ENCODE data around the gene NDUFAF8.

Gene NDUFAF8

DNA sequence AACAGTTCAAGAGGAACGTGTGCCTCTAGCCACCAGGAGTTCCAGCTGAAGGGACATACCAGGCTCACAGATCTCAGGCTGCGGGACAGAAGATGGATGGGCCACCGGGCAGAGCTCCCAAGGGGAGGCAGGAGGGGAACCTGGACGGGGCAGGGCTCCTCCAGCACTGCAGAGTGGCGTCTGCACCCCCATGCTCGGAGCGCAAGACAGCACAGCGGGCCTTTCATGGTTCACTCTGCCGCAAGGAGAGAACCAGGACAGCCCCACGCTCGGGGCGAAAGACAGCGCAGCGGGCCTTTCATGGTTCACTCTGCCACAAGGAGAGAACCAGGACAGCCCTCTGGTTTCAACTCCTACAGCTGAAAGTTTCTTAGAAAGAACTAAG lies 35.3 kb downstream of the NDUFAF8 start:
- Histone ChIP-seq H3K4me1 (ENCODE audit: low read depth, poor library complexity, severe bottlenecking) (no peaks in the 10 kb centered on the region), H3K4me2 (no peak overlapping the region), H2AFZ (ENCODE audit: low read depth) (no peak overlapping the region), H3K27me3 (ENCODE audit: insufficient read depth, low read depth) (no peaks in the 10 kb centered on the region), H3K27ac (no peak overlapping the region), H3K79me2 (ENCODE audit: insufficient read depth, low read depth) (no peaks in the 10 kb centered on the region), H3K36me3 (ENCODE audit: insufficient read depth) (no peaks in the 10 kb centered on the region), H3K4me3 (IDR thresholded peaks at IDR 0.05; ENCODE audit: insufficient read depth, low read depth, low read length) (no peak overlapping the region), H4K20me1 (ENCODE audit: insufficient read depth) (no peaks in the 10 kb centered on the region), H3K9ac (no peak overlapping the region)
- TF ChIP-seq, protein P1, sequence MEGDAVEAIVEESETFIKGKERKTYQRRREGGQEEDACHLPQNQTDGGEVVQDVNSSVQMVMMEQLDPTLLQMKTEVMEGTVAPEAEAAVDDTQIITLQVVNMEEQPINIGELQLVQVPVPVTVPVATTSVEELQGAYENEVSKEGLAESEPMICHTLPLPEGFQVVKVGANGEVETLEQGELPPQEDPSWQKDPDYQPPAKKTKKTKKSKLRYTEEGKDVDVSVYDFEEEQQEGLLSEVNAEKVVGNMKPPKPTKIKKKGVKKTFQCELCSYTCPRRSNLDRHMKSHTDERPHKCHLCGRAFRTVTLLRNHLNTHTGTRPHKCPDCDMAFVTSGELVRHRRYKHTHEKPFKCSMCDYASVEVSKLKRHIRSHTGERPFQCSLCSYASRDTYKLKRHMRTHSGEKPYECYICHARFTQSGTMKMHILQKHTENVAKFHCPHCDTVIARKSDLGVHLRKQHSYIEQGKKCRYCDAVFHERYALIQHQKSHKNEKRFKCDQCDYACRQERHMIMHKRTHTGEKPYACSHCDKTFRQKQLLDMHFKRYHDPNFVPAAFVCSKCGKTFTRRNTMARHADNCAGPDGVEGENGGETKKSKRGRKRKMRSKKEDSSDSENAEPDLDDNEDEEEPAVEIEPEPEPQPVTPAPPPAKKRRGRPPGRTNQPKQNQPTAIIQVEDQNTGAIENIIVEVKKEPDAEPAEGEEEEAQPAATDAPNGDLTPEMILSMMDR (conservative IDR thresholded peaks at IDR 0.05; ENCODE audit: low read depth, low read length), result no peak

DNA sequence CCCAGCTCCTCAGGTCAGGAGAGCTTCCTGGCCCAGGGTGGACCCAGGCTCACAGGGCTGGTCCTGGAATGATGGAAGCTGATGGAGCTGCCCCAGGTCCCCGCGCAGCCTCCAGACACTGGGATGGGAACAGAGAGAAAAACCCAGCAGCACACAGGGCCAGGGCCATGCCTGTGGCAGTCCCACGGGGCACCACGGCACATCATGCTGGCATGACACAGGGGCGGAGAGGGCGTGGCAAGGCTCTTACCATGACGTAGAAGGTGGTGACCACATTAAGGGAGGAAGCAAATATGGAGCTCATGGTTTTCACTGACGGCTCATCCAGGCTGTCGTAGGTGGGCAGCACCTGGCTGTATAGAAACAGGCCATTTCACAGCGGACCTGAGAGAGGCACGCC lies 37.7 kb downstream of the NDUFAF8 start:
- Histone ChIP-seq H3K4me2 (no peak overlapping the region), H3K27ac (no peak overlapping the region), H3K4me1 (ENCODE audit: low read depth, poor library complexity, severe bottlenecking) (no peaks in the 10 kb centered on the region), H2AFZ (ENCODE audit: low read depth) (no peak overlapping the region), H4K20me1 (ENCODE audit: insufficient read depth) (no peaks in the 10 kb centered on the region), H3K4me3 (IDR thresholded peaks at IDR 0.05; ENCODE audit: insufficient read depth, low read depth, low read length) (no peak overlapping the region), H3K27me3 (ENCODE audit: insufficient read depth, low read depth) (no peaks in the 10 kb centered on the region), H3K36me3 (ENCODE audit: insufficient read depth) (no peaks in the 10 kb centered on the region), H3K79me2 (ENCODE audit: insufficient read depth, low read depth) (no peaks in the 10 kb centered on the region), H3K9ac (no peak overlapping the region)
- TF ChIP-seq, protein P1 (conservative IDR thresholded peaks at IDR 0.05; ENCODE audit: low read depth, low read length), result no peak

DNA sequence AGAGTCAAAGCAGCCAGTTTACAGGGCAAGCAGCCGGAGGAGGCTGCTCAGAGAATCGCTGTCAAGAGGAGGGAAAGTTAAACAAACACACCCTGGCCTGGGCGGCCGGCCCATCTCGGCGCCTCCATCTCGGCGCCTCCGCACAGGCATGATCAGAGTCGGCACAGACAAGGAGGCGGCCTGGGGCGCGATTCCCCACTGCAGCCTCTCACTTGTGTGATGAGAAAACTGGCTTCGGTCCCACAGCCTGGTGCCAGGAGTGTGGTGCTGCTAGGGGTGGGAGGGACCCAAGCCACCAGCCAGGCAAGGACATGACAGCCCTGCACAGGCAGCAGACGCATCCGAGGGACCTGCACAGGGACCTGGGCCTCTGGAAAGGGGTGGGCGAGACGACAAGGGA lies 38.3 kb downstream of the NDUFAF8 start:
- H2AFZ ChIP-seq (ENCODE audit: low read depth), result no peak overlapping the region
- H3K4me2 ChIP-seq, result no peak overlapping the region
- no peaks in the 10 kb centered on the region for H3K79me2 ChIP-seq (ENCODE audit: insufficient read depth, low read depth)
- no peaks in the 10 kb centered on the region for H3K4me1 ChIP-seq (ENCODE audit: low read depth, poor library complexity, severe bottlenecking)
- H3K27me3 ChIP-seq (ENCODE audit: insufficient read depth, low read depth), result no peaks in the 10 kb centered on the region
- H3K36me3 ChIP-seq (ENCODE audit: insufficient read depth), result no peaks in the 10 kb centered on the region
- TF ChIP-seq, protein P1 (conservative IDR thresholded peaks at IDR 0.05; ENCODE audit: low read depth, low read length), result no peak
- no peak overlapping the region for H3K9ac ChIP-seq
- H3K4me3 ChIP-seq (IDR thresholded peaks at IDR 0.05; ENCODE audit: insufficient read depth, low read depth, low read length), result no peak overlapping the region
- H3K27ac ChIP-seq, result no peak overlapping the region
- H4K20me1 ChIP-seq (ENCODE audit: insufficient read depth), result no peaks in the 10 kb centered on the region

DNA sequence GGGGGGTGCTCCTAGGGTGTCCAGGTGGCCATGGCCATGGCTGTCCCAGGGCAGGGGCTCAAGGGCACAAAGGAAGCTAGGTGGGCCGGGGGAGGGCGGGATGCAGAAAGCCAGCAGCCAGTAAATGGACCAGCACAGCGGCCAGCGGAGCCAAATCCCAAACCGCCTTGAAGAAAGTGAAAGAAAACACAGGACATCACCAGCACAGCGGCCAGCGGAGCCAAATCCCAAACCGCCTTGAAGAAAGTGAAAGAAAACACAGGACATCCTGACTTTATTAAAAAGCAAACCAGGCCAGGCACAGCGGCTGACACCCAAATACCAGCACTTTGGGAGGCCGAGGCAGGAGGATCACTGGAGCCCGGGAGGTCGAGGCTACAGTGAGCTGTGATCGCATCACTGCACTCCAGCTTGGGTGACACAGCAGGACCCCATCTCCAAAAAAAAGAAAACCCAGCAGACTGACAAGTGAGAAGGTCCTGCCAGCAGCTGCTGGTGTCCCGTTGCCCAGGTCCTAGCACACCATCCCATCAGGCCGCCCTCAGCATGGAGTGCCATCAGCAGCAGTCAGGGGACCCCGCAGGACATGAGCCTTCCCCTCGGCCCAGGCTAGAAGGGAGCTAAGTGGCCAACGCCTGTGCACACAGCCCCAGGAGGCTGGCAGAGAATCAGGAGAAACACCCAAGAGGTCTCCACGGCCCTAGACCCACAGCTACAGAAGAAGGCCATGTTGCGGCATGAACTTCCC lies 39.0 kb downstream of the NDUFAF8 start:
- Histone ChIP-seq H2AFZ (ENCODE audit: low read depth) (no peak overlapping the region), H3K9ac (no peak overlapping the region), H3K27me3 (ENCODE audit: insufficient read depth, low read depth) (no peaks in the 10 kb centered on the region), H3K79me2 (ENCODE audit: insufficient read depth, low read depth) (no peaks in the 10 kb centered on the region), H4K20me1 (ENCODE audit: insufficient read depth) (no peaks in the 10 kb centered on the region), H3K36me3 (ENCODE audit: insufficient read depth) (no peaks in the 10 kb centered on the region), H3K27ac (no peak overlapping the region), H3K4me1 (ENCODE audit: low read depth, poor library complexity, severe bottlenecking) (no peaks in the 10 kb centered on the region), H3K4me3 (IDR thresholded peaks at IDR 0.05; ENCODE audit: insufficient read depth, low read depth, low read length) (no peak overlapping the region), H3K4me2 (no peak overlapping the region)
- TF ChIP-seq, protein P1 (conservative IDR thresholded peaks at IDR 0.05; ENCODE audit: low read depth, low read length), result no peak

Measured in KMS-11 (cell line).